Measurements from ENCODE around the gene ENAM. TPM values are rescaled to one million over a fixed set of nuclear protein-coding genes. Genes with fewer than 3 reads are reported as not detected.
A peak's percentile ranks its signal among the peaks of the same experiment; 100 is the strongest.
"Not testable (repeated sequence)": the region's sequence is repeated elsewhere in the genome, so short reads cannot be mapped to it uniquely, and the experiment has no call there.

Gene ENAM
- total RNA-seq, 4 donors from 2014 or later, result 0.20 to 9.2 (median 2.8) TPM

DNA sequence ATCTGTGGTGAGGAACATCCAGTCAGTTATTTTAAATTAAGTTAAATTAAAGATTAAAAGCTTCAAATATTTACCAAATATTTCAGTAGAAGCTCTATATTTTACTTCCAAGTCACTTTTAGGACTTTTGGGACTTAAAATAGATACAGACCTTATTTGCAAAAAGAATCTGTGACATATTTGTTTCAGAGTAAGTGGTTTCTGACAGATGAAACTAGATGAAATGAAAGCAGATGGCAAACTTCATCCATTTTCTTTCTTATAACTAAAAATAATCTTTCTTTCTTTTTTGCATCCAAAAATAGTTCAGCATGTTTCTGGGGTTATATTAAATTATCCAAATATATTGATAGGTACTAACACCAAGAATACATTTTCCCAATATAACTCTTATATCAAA, 53.2 kb downstream of the ENAM start:
- no peaks in the 10 kb centered on the region for H3K9me3 ChIP-seq
- no peaks in the 10 kb centered on the region for H3K27me3 ChIP-seq
- TF ChIP-seq POLR2A (IDR thresholded peaks at IDR 0.05), result no peak
- TF ChIP-seq, protein P1, sequence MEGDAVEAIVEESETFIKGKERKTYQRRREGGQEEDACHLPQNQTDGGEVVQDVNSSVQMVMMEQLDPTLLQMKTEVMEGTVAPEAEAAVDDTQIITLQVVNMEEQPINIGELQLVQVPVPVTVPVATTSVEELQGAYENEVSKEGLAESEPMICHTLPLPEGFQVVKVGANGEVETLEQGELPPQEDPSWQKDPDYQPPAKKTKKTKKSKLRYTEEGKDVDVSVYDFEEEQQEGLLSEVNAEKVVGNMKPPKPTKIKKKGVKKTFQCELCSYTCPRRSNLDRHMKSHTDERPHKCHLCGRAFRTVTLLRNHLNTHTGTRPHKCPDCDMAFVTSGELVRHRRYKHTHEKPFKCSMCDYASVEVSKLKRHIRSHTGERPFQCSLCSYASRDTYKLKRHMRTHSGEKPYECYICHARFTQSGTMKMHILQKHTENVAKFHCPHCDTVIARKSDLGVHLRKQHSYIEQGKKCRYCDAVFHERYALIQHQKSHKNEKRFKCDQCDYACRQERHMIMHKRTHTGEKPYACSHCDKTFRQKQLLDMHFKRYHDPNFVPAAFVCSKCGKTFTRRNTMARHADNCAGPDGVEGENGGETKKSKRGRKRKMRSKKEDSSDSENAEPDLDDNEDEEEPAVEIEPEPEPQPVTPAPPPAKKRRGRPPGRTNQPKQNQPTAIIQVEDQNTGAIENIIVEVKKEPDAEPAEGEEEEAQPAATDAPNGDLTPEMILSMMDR (IDR thresholded peaks at IDR 0.05 in 4 of 5, conservative IDR thresholded peaks at IDR 0.05 in 1 of 5), result no peak
- in situ Hi-C loops (cut with MboI; ENCODE audit: low sequenced_read_pairs in 4 of 4), result loop anchor here in 1 of 4 donors (25.0 kb wide), 1 partner anchor 306 kb away; the partner anchor contains the start of gene DCK
- H3K36me3 ChIP-seq, result no peaks in the 10 kb centered on the region
- H3K27ac ChIP-seq, result no peak overlapping the region
- ATAC-seq, result no peak
- no peak overlapping the region for H3K4me3 ChIP-seq
- intact Hi-C loops (cut with DNase I; ENCODE audit: low total_unique reads), result no loop called here
- H3K4me1 ChIP-seq, result no peaks in the 10 kb centered on the region
- no peak for DNase-seq

DNA sequence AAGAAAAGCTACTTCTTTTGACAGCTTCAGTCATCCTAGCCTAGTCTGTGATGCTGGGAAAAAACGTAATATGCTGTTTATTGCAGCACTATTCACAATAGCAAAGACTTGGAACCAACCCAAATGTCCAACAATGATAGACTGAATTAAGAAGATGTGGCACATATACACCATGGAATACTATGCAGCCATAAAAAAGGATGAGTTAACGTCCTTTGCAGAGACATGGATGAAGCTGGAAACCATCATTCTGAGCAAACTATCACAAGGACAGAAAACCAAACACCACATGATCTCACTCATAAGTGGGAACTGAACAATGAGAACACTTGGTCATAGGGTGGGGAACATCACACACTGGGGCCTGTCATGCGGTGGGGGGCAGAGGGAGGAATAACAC, 53.6 kb downstream of the ENAM start:
- H3K36me3 ChIP-seq; ATAC-seq; H3K9me3 ChIP-seq; intact Hi-C loops (cut with DNase I; ENCODE audit: low total_unique reads); H3K4me3 ChIP-seq; H3K4me1 ChIP-seq; H3K27me3 ChIP-seq; DNase-seq; H3K27ac ChIP-seq: not testable (repeated sequence)
- in situ Hi-C loops (cut with MboI; ENCODE audit: low sequenced_read_pairs in 4 of 4), result loop anchor here in 1 of 4 donors (25.0 kb wide), 1 partner anchor 305 kb away; the partner anchor contains the start of gene DCK

DNA sequence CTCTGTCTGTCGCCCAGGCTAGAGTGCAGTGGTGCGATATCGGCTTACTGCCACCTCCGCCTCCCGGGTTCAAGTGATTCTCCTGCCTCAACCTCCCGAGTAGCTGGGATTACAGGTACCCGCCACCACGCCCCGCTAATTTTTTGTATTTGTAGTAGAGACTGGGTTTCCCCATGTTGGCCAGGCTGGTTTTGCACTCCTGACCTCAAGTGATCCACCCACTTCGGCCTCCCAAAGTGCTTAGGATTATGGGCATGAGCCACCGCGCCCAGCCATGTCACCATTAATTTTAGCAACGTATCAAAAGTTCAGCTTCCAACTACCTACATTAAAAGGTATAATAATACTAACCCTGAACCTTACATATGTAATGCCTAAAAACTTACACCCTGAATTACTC, 58.8 kb downstream of the ENAM start:
- Histone ChIP-seq H3K27ac (peak overlapping the region; percentile 90 to 96 (median 94)), H3K27me3 (no peaks in the 10 kb centered on the region), H3K4me1 (peaks cover 27 to 34% of the 10 kb centered on the region in 2 donors), H3K4me3 (peak overlapping the region; percentile 82 to 93 (median 90)), H3K36me3 (peaks cover 0 to 9% of the 10 kb centered on the region in 2 donors), H3K9me3 (no peaks in the 10 kb centered on the region)
- no peak for TF ChIP-seq POLR2A (IDR thresholded peaks at IDR 0.05)
- TF ChIP-seq, protein P1 (IDR thresholded peaks at IDR 0.05 in 4 of 5, conservative IDR thresholded peaks at IDR 0.05 in 1 of 5), result no peak
- DNase-seq, result peak in 1 of 2 donors; percentile 18
- in situ Hi-C loops (cut with MboI; ENCODE audit: low sequenced_read_pairs in 4 of 4) (loop anchor here in 1 of 4 donors (25.0 kb wide), 1 partner anchor 300 kb away; the partner anchor contains the start of gene DCK), intact Hi-C loops (cut with DNase I; ENCODE audit: low total_unique reads) (loop anchor here (5.0 kb wide), 2 partner anchors 35 to 50 kb away; no protein-coding TSS in a partner anchor)
- no peak for ATAC-seq

DNA sequence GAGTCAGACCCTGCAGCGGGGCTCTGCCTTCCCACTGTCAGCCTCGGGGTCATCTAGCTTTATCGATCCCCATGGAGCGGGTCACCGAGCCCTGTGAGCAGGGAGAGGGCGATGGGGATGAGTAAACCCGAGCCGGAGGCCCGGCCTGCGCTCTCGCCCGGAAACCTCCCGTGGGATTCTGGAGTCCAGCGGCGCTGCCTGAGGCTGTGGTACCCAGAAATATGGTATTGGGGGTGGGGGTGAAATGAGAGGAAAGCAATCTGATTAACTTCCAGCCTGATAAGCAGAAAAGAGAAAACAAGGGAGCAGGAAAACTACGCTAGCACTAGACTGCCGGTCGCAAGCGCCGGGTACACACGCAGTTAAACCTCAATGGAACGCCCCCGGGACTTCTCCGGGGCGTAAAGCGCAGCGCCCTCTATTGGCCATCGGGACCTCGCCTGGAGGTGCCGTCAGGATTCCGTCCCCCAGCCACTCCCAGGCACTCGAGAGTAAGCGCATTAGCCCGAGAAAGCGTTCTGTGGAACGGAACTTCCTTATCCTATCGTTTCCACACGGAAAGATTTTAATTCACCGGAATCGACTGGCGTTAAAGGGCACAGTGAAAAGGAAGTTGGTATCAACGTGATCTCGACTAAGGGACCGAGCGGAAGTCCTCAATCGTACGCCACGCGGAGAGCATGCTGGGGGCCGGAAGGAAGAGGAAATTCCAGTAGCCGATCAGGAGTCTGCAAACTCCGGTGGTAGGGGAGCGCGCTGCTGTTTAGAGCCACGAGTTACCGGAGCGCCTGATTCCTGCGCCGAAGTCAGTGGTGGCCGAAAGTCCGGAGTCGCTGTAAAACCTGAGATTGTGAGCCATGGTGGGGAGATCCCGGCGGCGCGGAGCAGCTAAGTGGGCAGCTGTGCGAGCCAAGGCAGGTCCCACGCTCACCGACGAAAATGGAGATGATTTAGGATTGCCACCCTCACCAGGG, 59.6 kb downstream of the ENAM start, which contains the start of gene UTP3:
TSS of gene UTP3 (plus strand) at position 712 of the 974 bp plus-strand sequence. CDS start at position 858, 146 bp downstream.
- Histone ChIP-seq H3K9me3 (no peaks in the 10 kb centered on the region), H3K4me3 (peak within 1 kb of the TSS; percentile 82 to 93 (median 90)), H3K27me3 (no peaks in the 10 kb centered on the region), H3K27ac (peak within 1 kb of the TSS; percentile 90 to 96 (median 94)), H3K4me1 (peaks cover 27 to 37% of the 10 kb centered on the region in 2 donors), H3K36me3 (peaks cover 0 to 9% of the 10 kb centered on the region in 2 donors)
- TF ChIP-seq POLR2A (IDR thresholded peaks at IDR 0.05), result peak; percentile 71 to 80
- TF ChIP-seq, protein P1 (IDR thresholded peaks at IDR 0.05 in 4 of 5, conservative IDR thresholded peaks at IDR 0.05 in 1 of 5), result peak; percentile 92 to 98 (median 96)
- DNase-seq (peak; percentile 92 to 93), ATAC-seq (peak; percentile 98)
- in situ Hi-C loops (cut with MboI; ENCODE audit: low sequenced_read_pairs in 4 of 4), result loop anchor here in 1 of 4 donors (25.0 kb wide), 1 partner anchor 299 kb away; the partner anchor contains the start of gene DCK
- intact Hi-C loops (cut with DNase I; ENCODE audit: low total_unique reads), result loop anchor here (1.0 to 5.0 kb wide), 7 partner anchors 17 to 305 kb away; partner anchors contain the start of genes DCK, GRSF1 and MOB1B
